ENCODE measurements around the gene SQOR.

SQOR gene

DNA sequence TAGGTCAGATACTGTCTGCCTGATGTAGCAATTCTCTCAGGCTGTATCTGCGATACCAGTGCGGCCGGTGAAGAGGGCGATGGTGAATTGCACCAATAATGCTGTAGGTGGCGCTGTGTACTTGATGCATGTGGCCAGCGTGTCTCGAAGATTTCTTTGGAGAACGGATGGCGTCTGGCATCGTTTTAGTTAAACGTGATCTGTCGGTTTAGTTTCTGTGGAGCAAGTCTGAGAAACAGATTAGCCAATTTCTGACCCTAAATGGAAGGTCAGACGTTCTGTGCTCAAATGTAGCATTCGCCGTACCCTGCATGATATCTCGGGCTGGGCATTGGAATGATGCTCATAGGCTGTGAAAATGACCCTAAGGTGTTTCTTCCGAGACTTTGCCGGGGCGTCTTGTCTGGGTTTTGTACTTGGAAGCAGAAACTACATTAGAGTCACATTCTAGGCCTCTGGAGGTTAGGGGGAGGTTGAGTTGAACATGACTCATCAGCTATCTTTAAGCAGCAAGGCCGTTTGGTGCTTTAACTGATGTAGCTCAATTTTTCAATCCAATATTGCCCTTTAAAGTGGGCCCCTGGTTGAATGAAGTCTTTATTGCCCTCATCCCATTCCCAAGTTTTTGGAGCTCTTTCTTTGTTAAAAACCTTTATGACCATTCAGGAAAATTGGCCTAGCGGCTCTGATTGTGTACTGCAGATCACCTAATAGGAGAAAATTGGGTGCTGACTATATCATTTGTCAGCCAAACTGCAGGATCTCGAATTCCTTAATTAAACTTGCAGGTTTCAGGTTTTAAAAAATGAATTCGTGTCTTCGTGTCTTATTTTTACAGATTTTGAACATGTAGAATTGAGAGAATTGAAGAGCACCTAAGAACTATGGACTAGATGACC lies 80.0 kb downstream of the SQOR start:
- no peak for DNase-seq

DNA sequence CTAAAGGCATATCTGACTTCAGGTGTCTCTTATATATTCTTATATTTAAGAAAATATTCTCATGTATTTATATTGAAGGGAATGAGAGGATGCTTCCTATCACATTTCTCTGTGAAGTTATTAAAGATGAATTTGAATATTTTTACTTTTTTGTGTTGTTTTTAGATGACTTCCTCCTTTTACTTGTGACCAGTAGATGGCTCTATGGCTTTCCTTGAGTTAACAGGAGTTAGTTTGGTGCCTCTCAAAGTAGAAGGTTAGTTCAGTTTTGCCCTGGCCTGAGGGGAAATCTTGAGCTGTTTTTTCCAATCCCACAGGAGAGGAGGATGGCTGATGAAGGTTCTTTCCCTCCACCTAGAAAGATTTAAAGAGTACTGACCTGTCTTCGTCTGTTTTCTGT lies 80.7 kb downstream of the SQOR start:
- DNase-seq = no peak

DNA sequence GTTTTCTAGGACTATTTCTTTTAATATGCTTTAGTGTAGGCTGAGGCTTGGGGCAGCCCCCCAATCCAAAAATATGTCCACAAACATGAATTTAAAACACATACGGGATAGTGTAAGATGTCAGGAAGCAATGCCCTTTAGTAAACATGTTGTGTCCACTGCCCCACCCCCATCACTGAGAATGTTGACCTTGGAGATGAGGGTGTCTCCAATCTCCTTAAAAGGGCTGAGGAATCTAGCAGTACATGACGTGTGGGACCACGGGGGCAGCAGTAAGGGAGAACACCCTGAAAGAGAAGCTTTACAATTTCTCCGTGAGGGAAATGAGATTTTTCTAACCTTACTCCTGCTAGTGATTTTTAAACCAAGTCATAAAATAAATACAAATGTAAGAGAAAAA lies 84.7 kb downstream of the SQOR start:
- DNase-seq = no peak

DNA sequence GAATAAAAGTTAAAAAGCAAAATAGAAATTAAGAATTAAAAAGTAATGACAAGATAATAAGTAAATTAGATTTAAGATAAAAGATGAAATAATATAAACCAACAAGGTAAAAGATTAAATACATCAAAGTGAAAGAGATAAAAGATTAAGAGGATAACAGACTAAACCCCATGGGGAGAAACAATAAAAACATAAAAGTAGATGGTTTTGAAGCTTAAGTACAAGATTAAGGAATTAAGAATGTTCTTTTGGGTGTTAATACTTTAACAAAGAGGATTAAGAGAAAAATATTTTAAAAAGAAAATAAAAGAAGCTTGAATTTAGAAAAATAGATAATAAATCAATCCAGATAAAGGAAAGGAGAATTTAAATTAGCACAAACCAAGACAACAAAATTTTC lies 85.4 kb downstream of the SQOR start:
- DNase-seq = no peak

DNA sequence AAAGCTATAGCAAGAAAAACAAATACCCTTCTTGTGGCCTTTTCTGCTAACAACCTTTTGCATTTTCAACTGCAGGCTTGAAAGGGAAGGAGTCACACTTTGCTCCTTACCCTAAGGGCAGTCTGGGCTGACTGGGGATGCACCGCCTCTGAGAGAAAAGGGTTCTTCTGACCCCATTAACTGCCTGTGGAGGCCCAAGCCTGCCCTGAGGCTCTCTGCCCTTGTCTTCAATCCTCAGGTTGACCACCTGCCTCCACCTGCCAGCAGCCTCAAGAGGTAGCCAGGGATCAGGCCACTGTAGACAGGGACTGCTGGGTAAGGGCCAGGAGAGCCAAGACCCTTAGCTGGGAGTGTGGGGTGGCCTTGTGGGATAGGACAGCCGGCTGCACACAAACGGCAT lies 93.8 kb downstream of the SQOR start:
- no peak for DNase-seq

DNA sequence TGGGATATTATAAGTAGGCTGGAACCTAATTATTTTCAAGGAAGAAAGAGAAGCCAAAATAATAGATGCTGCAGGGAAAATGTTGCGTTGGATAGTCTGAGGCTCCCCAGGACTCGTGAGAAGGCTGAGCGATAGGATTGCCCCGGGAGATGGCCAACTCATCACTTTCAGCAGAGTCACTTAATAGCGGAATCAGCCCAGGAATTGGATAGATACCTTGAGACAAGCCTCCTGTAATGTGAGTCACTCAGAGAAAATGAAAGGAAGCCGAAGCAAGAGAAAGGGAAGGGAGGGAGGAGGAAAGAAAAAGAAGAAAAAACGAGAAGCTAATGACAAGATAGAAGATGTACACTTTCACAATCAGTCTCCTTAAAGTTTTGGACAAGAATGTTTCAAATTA lies 94.3 kb downstream of the SQOR start:
- no peak for DNase-seq

DNA sequence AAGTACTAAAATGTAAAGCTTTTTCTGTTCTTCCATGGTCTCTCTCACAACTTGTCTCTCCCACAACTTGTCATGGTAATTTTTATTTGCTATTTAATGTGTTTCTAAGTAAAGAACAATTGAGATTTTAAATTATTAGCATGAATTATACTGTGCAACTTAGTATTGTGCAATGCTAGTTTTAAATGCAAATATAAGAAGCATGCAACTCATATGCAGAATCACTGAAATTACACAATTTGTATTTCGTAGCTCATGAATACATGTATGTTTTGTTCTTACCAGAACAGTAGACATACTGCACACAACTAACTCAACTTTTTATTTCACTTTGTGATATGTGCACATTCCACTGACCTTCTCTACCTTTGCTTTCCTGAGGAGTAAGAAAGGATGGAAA lies 96.5 kb downstream of the SQOR start:
- DNase-seq = no peak

DNA sequence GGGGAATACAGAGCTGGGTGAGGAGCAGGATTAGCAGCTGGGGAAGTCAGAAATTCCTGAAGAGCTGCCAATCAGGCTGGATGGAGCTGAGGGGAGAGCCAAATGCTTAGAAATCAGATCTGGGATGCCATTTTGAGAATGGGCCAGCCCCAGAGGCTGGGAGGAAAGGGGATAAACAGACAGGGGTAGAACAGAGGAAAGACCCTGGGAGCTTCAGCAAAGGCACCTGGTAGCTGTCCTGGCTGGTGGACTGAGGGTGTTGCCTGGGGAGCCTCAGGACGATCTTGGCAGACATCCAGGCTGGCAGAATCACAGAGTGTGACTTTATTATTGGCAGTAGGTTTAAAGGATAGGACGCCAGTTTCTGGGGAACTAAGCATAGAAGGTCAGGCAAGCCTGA lies 97.8 kb downstream of the SQOR start:
- no peak for DNase-seq

DNA sequence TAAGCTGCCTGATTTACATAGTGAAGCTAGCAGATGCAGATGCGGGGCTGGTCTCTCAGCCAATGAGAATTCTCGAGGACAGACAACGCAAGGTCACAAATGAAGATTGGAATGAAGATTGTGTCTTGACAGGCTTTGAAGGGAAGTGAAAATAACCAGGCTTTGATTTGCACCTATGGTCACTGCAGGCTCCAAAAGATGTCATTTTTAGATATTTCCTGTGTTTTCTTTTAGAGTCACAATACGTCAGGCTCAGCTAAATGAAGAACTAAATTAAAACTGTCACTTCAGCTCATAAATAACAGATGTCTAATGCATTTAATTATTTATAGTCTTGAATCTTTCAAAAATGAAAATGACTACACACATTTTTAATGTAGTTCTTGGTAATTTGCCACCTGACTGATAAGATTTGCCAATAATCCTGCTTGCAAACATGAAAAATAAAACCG lies 99.5 kb downstream of the SQOR start:
- DNase-seq = no peak
